ENCODE data around the gene PDE4B.

DNA sequence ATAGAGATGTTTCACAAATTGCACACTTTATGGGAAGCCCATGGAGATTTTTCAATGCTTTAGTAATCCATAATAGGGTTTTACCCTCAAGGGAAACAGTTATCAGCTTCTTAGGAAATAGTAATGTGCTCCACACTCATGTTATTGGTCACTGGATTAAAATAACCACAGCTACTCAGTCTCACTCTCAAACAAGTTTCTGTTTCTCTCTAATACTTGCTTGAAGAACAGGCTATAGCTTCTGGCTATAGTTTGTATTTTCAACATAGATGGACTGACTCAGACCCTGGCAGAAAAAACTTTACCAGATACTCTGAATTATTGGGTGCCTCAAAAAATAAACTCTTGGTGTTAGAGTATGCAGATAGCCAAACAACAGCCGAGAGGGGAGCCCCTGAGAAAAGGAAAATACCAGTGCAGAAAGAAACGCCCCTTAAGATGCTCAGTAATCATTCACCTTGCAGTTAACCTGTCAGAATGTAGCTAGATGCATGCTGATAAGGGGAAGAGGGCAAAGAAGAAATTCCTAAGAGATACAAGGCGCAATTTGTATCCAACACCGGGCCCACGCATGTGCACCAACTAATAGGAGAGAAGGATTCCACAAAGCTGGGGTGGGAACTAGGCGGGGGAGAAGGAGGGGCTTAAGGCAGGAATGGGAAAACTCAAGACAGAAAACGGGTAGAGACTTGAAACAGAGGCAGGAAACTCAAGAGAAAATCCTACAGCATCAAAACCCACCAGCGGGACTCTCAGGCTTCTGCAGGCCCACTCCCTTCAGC lies 30.4 kb upstream of the PDE4B start:
- TF ChIP-seq, protein P1, sequence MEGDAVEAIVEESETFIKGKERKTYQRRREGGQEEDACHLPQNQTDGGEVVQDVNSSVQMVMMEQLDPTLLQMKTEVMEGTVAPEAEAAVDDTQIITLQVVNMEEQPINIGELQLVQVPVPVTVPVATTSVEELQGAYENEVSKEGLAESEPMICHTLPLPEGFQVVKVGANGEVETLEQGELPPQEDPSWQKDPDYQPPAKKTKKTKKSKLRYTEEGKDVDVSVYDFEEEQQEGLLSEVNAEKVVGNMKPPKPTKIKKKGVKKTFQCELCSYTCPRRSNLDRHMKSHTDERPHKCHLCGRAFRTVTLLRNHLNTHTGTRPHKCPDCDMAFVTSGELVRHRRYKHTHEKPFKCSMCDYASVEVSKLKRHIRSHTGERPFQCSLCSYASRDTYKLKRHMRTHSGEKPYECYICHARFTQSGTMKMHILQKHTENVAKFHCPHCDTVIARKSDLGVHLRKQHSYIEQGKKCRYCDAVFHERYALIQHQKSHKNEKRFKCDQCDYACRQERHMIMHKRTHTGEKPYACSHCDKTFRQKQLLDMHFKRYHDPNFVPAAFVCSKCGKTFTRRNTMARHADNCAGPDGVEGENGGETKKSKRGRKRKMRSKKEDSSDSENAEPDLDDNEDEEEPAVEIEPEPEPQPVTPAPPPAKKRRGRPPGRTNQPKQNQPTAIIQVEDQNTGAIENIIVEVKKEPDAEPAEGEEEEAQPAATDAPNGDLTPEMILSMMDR (IDR thresholded peaks at IDR 0.05) = no peak
- no peak for TF ChIP-seq POLR2A (IDR thresholded peaks at IDR 0.05)

All from lower leg skin (tissue), 3 donors.